ENCODE results near the gene SORCS3. TPM values are rescaled to one million over a fixed set of nuclear protein-coding genes. Genes with fewer than 3 reads are reported as not detected.

Gene SORCS3
- total RNA-seq, 2 donors from 2014 or later = 0.68 TPM; not detected in 1

GRCh38 chr10:105042906-105043552 lies 401.9 kb downstream of the SORCS3 start:
- Histone ChIP-seq H3K9me3 (ENCODE audit: control insufficient read depth, low read length) (no peaks in the 10 kb centered on the region), H3K27ac (ENCODE audit: low read depth, low read length) (no peak overlapping the region), H3K9ac (ENCODE audit: extremely low read depth, low read length, poor library complexity, severe bottlenecking) (no peak overlapping the region), H3K4me3 (ENCODE audit: low read length) (no peak overlapping the region), H3K27me3 (ENCODE audit: control insufficient read depth, insufficient read depth, low read length, poor library complexity, severe bottlenecking) (no peaks in the 10 kb centered on the region), H3K36me3 (ENCODE audit: control insufficient read depth, insufficient read depth, low read length) (no peaks in the 10 kb centered on the region), H3K4me1 (ENCODE audit: control insufficient read depth, insufficient read depth, low read length) (no peaks in the 10 kb centered on the region)
- Mint-ChIP-seq H3K4me1 (no peaks in the 10 kb centered on the region), H3K36me3 (ENCODE audit: low read depth) (no peaks in the 10 kb centered on the region), H3K9me3 (no peaks in the 10 kb centered on the region), H3K27ac (no peak overlapping the region), H3K27me3 (ENCODE audit: insufficient read depth) (no peaks in the 10 kb centered on the region), H3K4me3 (no peak overlapping the region)
- no peak for TF ChIP-seq CTCF (conservative IDR thresholded peaks at IDR 0.05)
- 90 to 94% methylated on average over 2 to 4 of the region's 4 CpGs for WGBS, 2 experiments (ENCODE audit: insufficient coverage in 1 of 2, insufficient read length in 1 of 2)
- DNase-seq = no peak

DNA sequence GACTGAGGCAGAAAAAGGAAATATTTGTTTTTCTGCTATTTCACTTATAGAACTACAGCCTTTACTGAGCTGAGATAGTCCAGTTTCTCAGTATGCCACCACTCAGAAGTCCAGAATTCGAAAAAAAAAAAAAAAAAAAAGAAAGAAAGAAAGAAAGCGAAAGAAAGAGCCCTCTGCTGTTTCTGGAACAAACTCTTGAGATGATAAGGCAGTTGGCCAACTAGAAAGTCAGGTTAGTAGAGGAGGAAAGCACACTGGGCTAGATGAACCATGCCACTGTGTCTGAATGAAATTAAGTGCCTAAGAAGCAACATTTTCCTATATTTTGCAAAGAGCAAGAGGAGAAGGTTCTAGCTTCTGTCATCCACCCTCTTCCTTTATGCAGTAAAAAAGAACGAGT lies 403.8 kb downstream of the SORCS3 start:
- Mint-ChIP-seq H3K9me3 (no peaks in the 10 kb centered on the region), H3K27me3 (ENCODE audit: insufficient read depth) (no peaks in the 10 kb centered on the region), H3K4me1 (no peaks in the 10 kb centered on the region), H3K36me3 (ENCODE audit: low read depth) (no peaks in the 10 kb centered on the region), H3K4me3 (no peak overlapping the region), H3K27ac (no peak overlapping the region)
- no peak overlapping the region for H3K27ac ChIP-seq (ENCODE audit: low read depth, low read length)
- DNase-seq = no peak
- 65 to 86% methylated on average over 2 to 3 of the region's 3 CpGs for WGBS, 2 experiments (ENCODE audit: insufficient coverage in 1 of 2, insufficient read length in 1 of 2)
- no peaks in the 10 kb centered on the region for H3K4me1 ChIP-seq (ENCODE audit: control insufficient read depth, insufficient read depth, low read length)
- H3K9ac ChIP-seq (ENCODE audit: extremely low read depth, low read length, poor library complexity, severe bottlenecking) = no peak overlapping the region
- H3K9me3 ChIP-seq (ENCODE audit: control insufficient read depth, low read length) = no peaks in the 10 kb centered on the region
- H3K27me3 ChIP-seq (ENCODE audit: control insufficient read depth, insufficient read depth, low read length, poor library complexity, severe bottlenecking) = no peaks in the 10 kb centered on the region
- H3K4me3 ChIP-seq (ENCODE audit: low read length) = no peak overlapping the region
- no peak for TF ChIP-seq CTCF (conservative IDR thresholded peaks at IDR 0.05)
- no peaks in the 10 kb centered on the region for H3K36me3 ChIP-seq (ENCODE audit: control insufficient read depth, insufficient read depth, low read length)

GRCh38 chr10:105056413-105056812 lies 415.3 kb downstream of the SORCS3 start:
- Mint-ChIP-seq H3K27me3 (ENCODE audit: insufficient read depth) (peaks cover 7% of the 10 kb centered on the region), H3K36me3 (ENCODE audit: low read depth) (peaks cover 1% of the 10 kb centered on the region), H3K4me3 (no peak overlapping the region), H3K9me3 (peaks cover 10% of the 10 kb centered on the region), H3K27ac (no peak overlapping the region), H3K4me1 (peaks cover 3% of the 10 kb centered on the region)
- 90 to 100% methylated on average over 2 of the region's 2 CpGs for WGBS, 2 experiments (ENCODE audit: insufficient coverage in 1 of 2, insufficient read length in 1 of 2)
- TF ChIP-seq CTCF (conservative IDR thresholded peaks at IDR 0.05) = no peak
- H3K27me3 ChIP-seq (ENCODE audit: control insufficient read depth, insufficient read depth, low read length, poor library complexity, severe bottlenecking) = peaks cover 8% of the 10 kb centered on the region
- H3K27ac ChIP-seq (ENCODE audit: low read depth, low read length) = no peak overlapping the region
- peaks cover 7% of the 10 kb centered on the region for H3K9me3 ChIP-seq (ENCODE audit: control insufficient read depth, low read length)
- H3K4me1 ChIP-seq (ENCODE audit: control insufficient read depth, insufficient read depth, low read length) = no peaks in the 10 kb centered on the region
- no peaks in the 10 kb centered on the region for H3K36me3 ChIP-seq (ENCODE audit: control insufficient read depth, insufficient read depth, low read length)
- H3K4me3 ChIP-seq (ENCODE audit: low read length) = no peak overlapping the region
- H3K9ac ChIP-seq (ENCODE audit: extremely low read depth, low read length, poor library complexity, severe bottlenecking) = no peak overlapping the region
- no peak for DNase-seq

All from endodermal cell (in vitro differentiated cells).